Erythroblast (primary cell): ENCODE results near the gene MRPL34.

ENCODE experiments used
- GATA1 ChIP-seq: IDR thresholded peaks from 2 replicates; pipeline ENCODE4 v1.6.1; 2011; ENCODE audit warnings: low read depth, mild to moderate bottlenecking, control low read depth, low read length, moderate library complexity
- POLR2A ChIP-seq: IDR thresholded peaks from 2 replicates; pipeline ENCODE4 v1.6.1; 2011; ENCODE audit warnings: mild to moderate bottlenecking, low read length

GRCh38 chr19:17311455-17312188 is 6.0 kb downstream of the MRPL34 start:
- TF ChIP-seq POLR2A (no peak), GATA1 (no peak)
